Loucy (cell line): ENCODE data around the gene NTHL1.

ENCODE experiments used
- H2AFZ ChIP-seq: fragments of 200-600 bp; sonication (generic); 2 replicates; pipeline ENCODE4 v1.6.0; 2016; ENCODE audit warnings: antibody characterized with exemption, mild to moderate bottlenecking, low read length, moderate library complexity
- H3F3A ChIP-seq: fragments of 200-600 bp; 2 replicates; pipeline ENCODE4 v1.6.0; 2016; ENCODE audit warnings: antibody characterized with exemption, low read depth, mild to moderate bottlenecking
- H3K27me3 ChIP-seq: fragments of 200-600 bp; sonication (generic); 2 replicates; pipeline ENCODE4 v1.6.1; 2014; ENCODE audit warnings: low read length, mild to moderate bottlenecking; ENCODE audit not compliant: insufficient read depth, poor library complexity, severe bottlenecking
- H3K36me3 ChIP-seq: fragments of 200-600 bp; sonication (generic); 2 replicates; pipeline ENCODE4 v1.6.1; 2016; ENCODE audit warnings: low read length; ENCODE audit not compliant: insufficient read depth
- H3K4me1 ChIP-seq: fragments of 200-600 bp; sonication (generic); 2 replicates; pipeline ENCODE4 v1.5.1; 2014; ENCODE audit warnings: low read length, mild to moderate bottlenecking; ENCODE audit not compliant: insufficient read depth, poor library complexity, severe bottlenecking
- H3K4me2 ChIP-seq: fragments of 200-600 bp; sonication (generic); 2 replicates; pipeline ENCODE4 v1.6.0; 2014; ENCODE audit warnings: antibody characterized with exemption, low read length, low read depth, mild to moderate bottlenecking; ENCODE audit not compliant: poor library complexity, severe bottlenecking
- H3K4me3 ChIP-seq: fragments of 200-600 bp; sonication (generic); 2 replicates; pipeline ENCODE4 v1.5.1; 2014; ENCODE audit warnings: low read length, mild to moderate bottlenecking, mixed read lengths; ENCODE audit not compliant: poor library complexity, severe bottlenecking
- H3K79me2 ChIP-seq: fragments of 200-600 bp; sonication (generic); 2 replicates; pipeline ENCODE4 v1.6.1; 2014; ENCODE audit warnings: low read length; ENCODE audit not compliant: insufficient read depth
- H3K9ac ChIP-seq: fragments of 200-600 bp; sonication (generic); 2 replicates; pipeline ENCODE4 v1.6.0; 2014; ENCODE audit warnings: mild to moderate bottlenecking, low read depth, low read length, moderate library complexity; ENCODE audit not compliant: poor library complexity, severe bottlenecking
- H3K9me2 ChIP-seq: fragments of 200-600 bp; sonication (generic); replicated peaks from 2 replicates; pipeline ENCODE4 v1.6.1; 2016; ENCODE audit warnings: low read depth, low read length, mixed read lengths
- H3K9me3 ChIP-seq: fragments of 200-600 bp; sonication (generic); 2 replicates; pipeline ENCODE4 v1.6.1; 2014; ENCODE audit warnings: mild to moderate bottlenecking, antibody characterized with exemption, low read length, low read depth; ENCODE audit not compliant: insufficient read depth
- H4K20me1 ChIP-seq: fragments of 200-600 bp; sonication (generic); 2 replicates; pipeline ENCODE4 v1.6.0; 2014; ENCODE audit warnings: antibody characterized with exemption, low read length, mild to moderate bottlenecking; ENCODE audit not compliant: insufficient read depth, poor library complexity, severe bottlenecking
- CTCF ChIP-seq: fragments of 200-600 bp; sonication (generic); conservative IDR thresholded peaks from 2 replicates; pipeline ENCODE4 v1.5.1; 2014; ENCODE audit warnings: mild to moderate bottlenecking, antibody characterized with exemption, low read length
- EZH2phosphoT487 ChIP-seq: fragments of 200-600 bp; IDR thresholded peaks from 2 replicates; pipeline ENCODE4 v1.6.1; 2018; ENCODE audit warnings: antibody characterized with exemption, mild to moderate bottlenecking, moderate library complexity, borderline replicate concordance

NTHL1 gene

GRCh38 chr16:2037647-2038381, 9.8 kb downstream of the NTHL1 start:
- TF ChIP-seq CTCF (no peak), EZH2phosphoT487 (no peak)
- no peaks in the 10 kb centered on the region for H3K9me3 ChIP-seq
- H3K27me3 ChIP-seq, result no peaks in the 10 kb centered on the region
- H2AFZ ChIP-seq, result no peak overlapping the region
- H3K4me3 ChIP-seq, result no peak overlapping the region
- H3K9ac ChIP-seq, result no peak overlapping the region
- H3K36me3 ChIP-seq, result no peaks in the 10 kb centered on the region
- no peaks in the 10 kb centered on the region for H3K9me2 ChIP-seq
- H3K79me2 ChIP-seq, result no peaks in the 10 kb centered on the region
- no peak overlapping the region for H3K4me2 ChIP-seq
- no peaks in the 10 kb centered on the region for H3K4me1 ChIP-seq
- no peaks in the 10 kb centered on the region for H4K20me1 ChIP-seq
- no peaks in the 10 kb centered on the region for H3F3A ChIP-seq

GRCh38 chr16:2037115-2037514, 10.5 kb downstream of the NTHL1 start:
- H3K9me3 ChIP-seq, result no peaks in the 10 kb centered on the region
- no peaks in the 10 kb centered on the region for H4K20me1 ChIP-seq
- H3F3A ChIP-seq, result no peaks in the 10 kb centered on the region
- TF ChIP-seq EZH2phosphoT487, result no peak
- no peak for TF ChIP-seq CTCF
- H2AFZ ChIP-seq, result no peak overlapping the region
- H3K4me2 ChIP-seq, result no peak overlapping the region
- no peaks in the 10 kb centered on the region for H3K79me2 ChIP-seq
- no peak overlapping the region for H3K9ac ChIP-seq
- H3K4me3 ChIP-seq, result no peak overlapping the region
- no peaks in the 10 kb centered on the region for H3K36me3 ChIP-seq
- no peaks in the 10 kb centered on the region for H3K9me2 ChIP-seq
- H3K4me1 ChIP-seq, result no peaks in the 10 kb centered on the region
- H3K27me3 ChIP-seq, result no peaks in the 10 kb centered on the region

GRCh38 chr16:2036200-2036966, 11.3 kb downstream of the NTHL1 start:
- Histone ChIP-seq H3K4me1 (no peaks in the 10 kb centered on the region), H3K4me3 (no peak overlapping the region), H3K79me2 (no peaks in the 10 kb centered on the region), H3K9me3 (no peaks in the 10 kb centered on the region), H3K9me2 (no peaks in the 10 kb centered on the region), H3K4me2 (no peak overlapping the region), H3K27me3 (no peaks in the 10 kb centered on the region), H2AFZ (no peak overlapping the region), H3K36me3 (no peaks in the 10 kb centered on the region), H3K9ac (no peak overlapping the region), H4K20me1 (no peaks in the 10 kb centered on the region), H3F3A (no peaks in the 10 kb centered on the region)
- TF ChIP-seq CTCF, result no peak
- TF ChIP-seq EZH2phosphoT487, result no peak
